ENCODE measurements around the gene STX1B. TPM values are rescaled to one million over a fixed set of nuclear protein-coding genes. Genes with fewer than 3 reads are reported as not detected.

STX1B gene
- total RNA-seq, 2 experiments from 2014 or later: 0.47 to 2.1 TPM

DNA sequence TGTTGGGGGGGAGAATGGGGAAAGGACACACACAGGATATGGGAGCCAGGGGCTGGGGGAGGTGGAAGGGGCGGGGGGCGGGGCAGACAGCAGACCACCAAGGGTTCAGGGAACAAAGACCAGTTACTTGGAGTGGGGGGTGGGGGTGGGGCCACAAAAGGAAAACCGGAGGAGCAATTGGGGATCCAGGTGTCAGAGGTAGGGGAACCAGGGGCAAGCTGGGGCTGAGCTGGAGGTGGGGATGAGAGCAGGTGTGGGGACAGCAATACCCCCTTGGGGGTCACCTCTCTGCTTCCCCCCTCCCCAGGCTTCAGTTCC lies 62.9 kb downstream of the STX1B start:
- Histone ChIP-seq H3K4me1 (ENCODE audit: insufficient read depth, low read length, poor library complexity, severe bottlenecking) (peaks cover 24% of the 10 kb centered on the region), H2AFZ (ENCODE audit: low read length) (no peak overlapping the region), H3K27ac (ENCODE audit: low read depth, low read length, poor library complexity, severe bottlenecking) (no peak overlapping the region), H3K79me2 (ENCODE audit: insufficient read depth, low read depth, low read length) (no peaks in the 10 kb centered on the region), H3K4me2 (ENCODE audit: low read length) (no peak overlapping the region), H3K9me2 (ENCODE audit: insufficient read depth, low read length) (no peaks in the 10 kb centered on the region), H4K20me1 (ENCODE audit: insufficient read depth, low read length) (no peaks in the 10 kb centered on the region), H3K36me3 (ENCODE audit: insufficient read depth, low read length) (peaks cover 21% of the 10 kb centered on the region), H3K4me3 (ENCODE audit: low read depth, low read length, poor library complexity, severe bottlenecking) (no peak overlapping the region), H3K9me3 (ENCODE audit: low read length) (no peaks in the 10 kb centered on the region)
- BruUV-seq (replicated peaks): no TSS peak
- no peak for DNase-seq (ENCODE audit: low spot score)
- ChIA-PET CTCF (ENCODE audit: unreplicated experiment) (no interaction called here), POLR2A (no interaction called here)
- intact Hi-C loops (cut with micrococcal nuclease; ENCODE audit: unreplicated experiment): no loop called here
- TF ChIP-seq EZH2phosphoT487 (IDR thresholded peaks at IDR 0.05; ENCODE audit: borderline replicate concordance, low read depth, low read length): no peak

DNA sequence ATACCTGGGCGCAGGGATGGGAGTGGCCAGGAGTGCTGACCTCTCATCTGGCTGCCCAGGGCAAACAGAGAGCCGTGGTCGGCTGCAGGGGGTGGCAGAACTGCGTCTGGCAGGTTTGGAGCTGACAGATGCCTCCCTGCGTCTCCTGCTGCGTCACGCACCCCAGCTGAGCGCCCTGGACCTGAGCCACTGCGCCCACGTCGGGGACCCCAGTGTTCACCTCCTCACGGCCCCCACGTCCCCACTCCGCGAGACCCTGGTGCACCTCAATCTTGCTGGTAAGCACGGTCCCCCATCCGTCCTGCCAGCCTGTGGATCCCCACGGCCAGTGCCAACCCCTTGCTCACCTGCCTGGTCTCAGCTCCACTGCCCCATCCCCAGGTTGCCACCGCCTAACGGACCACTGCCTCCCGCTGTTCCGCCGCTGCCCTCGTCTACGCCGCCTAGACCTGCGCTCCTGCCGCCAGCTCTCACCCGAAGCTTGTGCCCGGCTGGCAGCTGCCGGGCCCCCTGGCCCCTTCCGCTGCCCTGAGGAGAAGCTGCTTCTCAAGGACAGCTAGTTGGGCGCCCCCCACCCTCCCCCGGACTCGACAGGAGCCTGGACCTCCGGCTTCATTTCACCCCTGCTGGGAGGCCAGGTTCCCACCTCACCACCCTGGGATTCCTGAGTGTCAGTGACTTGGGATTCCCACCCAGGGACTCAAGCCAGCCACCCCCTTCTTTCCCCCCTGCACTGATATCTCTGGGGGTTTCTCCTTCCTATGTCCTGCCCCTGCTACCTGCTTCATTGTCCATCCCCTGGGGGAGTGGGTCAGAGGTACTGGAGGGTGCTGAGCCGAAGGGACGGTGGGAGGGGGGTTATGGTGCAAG lies 63.5 kb downstream of the STX1B start:
- no peaks in the 10 kb centered on the region for H3K79me2 ChIP-seq (ENCODE audit: insufficient read depth, low read depth, low read length)
- no peak overlapping the region for H3K4me3 ChIP-seq (ENCODE audit: low read depth, low read length, poor library complexity, severe bottlenecking)
- no peak for TF ChIP-seq EZH2phosphoT487 (IDR thresholded peaks at IDR 0.05; ENCODE audit: borderline replicate concordance, low read depth, low read length)
- TF ChIP-seq, protein P1, sequence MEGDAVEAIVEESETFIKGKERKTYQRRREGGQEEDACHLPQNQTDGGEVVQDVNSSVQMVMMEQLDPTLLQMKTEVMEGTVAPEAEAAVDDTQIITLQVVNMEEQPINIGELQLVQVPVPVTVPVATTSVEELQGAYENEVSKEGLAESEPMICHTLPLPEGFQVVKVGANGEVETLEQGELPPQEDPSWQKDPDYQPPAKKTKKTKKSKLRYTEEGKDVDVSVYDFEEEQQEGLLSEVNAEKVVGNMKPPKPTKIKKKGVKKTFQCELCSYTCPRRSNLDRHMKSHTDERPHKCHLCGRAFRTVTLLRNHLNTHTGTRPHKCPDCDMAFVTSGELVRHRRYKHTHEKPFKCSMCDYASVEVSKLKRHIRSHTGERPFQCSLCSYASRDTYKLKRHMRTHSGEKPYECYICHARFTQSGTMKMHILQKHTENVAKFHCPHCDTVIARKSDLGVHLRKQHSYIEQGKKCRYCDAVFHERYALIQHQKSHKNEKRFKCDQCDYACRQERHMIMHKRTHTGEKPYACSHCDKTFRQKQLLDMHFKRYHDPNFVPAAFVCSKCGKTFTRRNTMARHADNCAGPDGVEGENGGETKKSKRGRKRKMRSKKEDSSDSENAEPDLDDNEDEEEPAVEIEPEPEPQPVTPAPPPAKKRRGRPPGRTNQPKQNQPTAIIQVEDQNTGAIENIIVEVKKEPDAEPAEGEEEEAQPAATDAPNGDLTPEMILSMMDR (conservative IDR thresholded peaks at IDR 0.05; ENCODE audit: low read length): no peak
- no peaks in the 10 kb centered on the region for H3K9me2 ChIP-seq (ENCODE audit: insufficient read depth, low read length)
- H3K9me3 ChIP-seq (ENCODE audit: low read length): no peaks in the 10 kb centered on the region
- no peak overlapping the region for H2AFZ ChIP-seq (ENCODE audit: low read length)
- H4K20me1 ChIP-seq (ENCODE audit: insufficient read depth, low read length): no peaks in the 10 kb centered on the region
- intact Hi-C loops (cut with micrococcal nuclease; ENCODE audit: unreplicated experiment): no loop called here
- ChIA-PET POLR2A (interaction anchor here (0.6 kb wide), 1 partner anchor 233 kb away, joined by 3 read pairs; the partner anchor contains the start of gene FUS), CTCF (ENCODE audit: unreplicated experiment) (interaction anchor here (0.6 kb wide), 1 partner anchor 179 kb away, joined by 3 read pairs; no protein-coding TSS in a partner anchor)
- H3K36me3 ChIP-seq (ENCODE audit: insufficient read depth, low read length): peaks cover 26% of the 10 kb centered on the region
- H3K4me2 ChIP-seq (ENCODE audit: low read length): no peak overlapping the region
- peaks cover 29% of the 10 kb centered on the region for H3K4me1 ChIP-seq (ENCODE audit: insufficient read depth, low read length, poor library complexity, severe bottlenecking)
- DNase-seq (ENCODE audit: low spot score): no peak
- no peak overlapping the region for H3K27ac ChIP-seq (ENCODE audit: low read depth, low read length, poor library complexity, severe bottlenecking)
- no TSS peak for BruUV-seq (replicated peaks)

DNA sequence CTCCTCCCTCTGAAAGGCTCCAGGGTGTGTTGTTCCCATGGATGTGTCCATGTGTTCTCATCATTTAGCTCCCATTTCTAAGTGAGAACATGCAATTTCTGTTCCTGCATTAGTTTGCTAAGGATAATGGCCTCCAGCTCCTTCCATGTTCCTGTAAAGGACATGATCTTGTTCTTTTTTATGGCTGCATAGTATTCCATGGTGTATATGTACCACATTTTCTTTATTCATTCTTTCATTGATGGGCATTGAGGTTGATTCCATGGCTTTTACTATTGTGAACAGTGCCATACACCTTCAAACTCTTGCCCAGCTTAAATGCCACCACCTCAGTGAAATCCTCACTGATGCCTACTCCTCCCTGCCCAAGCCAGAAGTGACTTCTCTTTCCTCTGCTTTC lies 66.1 kb downstream of the STX1B start:
- ChIA-PET CTCF (ENCODE audit: unreplicated experiment) (interaction anchor here (0.6 kb wide), 1 partner anchor 21 kb away, joined by 3 read pairs; the partner anchor contains the start of gene FBXL19), POLR2A (interaction anchor here (0.6 to 1.0 kb wide), 2 partner anchors 10 to 73 kb away, joined by 3 read pairs; no protein-coding TSS in a partner anchor)
- no peak overlapping the region for H2AFZ ChIP-seq (ENCODE audit: low read length)
- DNase-seq (ENCODE audit: low spot score): no peak
- no peak overlapping the region for H3K27ac ChIP-seq (ENCODE audit: low read depth, low read length, poor library complexity, severe bottlenecking)
- intact Hi-C loops (cut with micrococcal nuclease; ENCODE audit: unreplicated experiment): no loop called here
- no peak overlapping the region for H3K4me2 ChIP-seq (ENCODE audit: low read length)
- TF ChIP-seq EZH2phosphoT487 (IDR thresholded peaks at IDR 0.05; ENCODE audit: borderline replicate concordance, low read depth, low read length): no peak
- TF ChIP-seq, protein P1 (conservative IDR thresholded peaks at IDR 0.05; ENCODE audit: low read length): no peak
- peaks cover 21% of the 10 kb centered on the region for H3K4me1 ChIP-seq (ENCODE audit: insufficient read depth, low read length, poor library complexity, severe bottlenecking)
- no peaks in the 10 kb centered on the region for H3K9me3 ChIP-seq (ENCODE audit: low read length)
- H4K20me1 ChIP-seq (ENCODE audit: insufficient read depth, low read length): no peaks in the 10 kb centered on the region
- no peaks in the 10 kb centered on the region for H3K79me2 ChIP-seq (ENCODE audit: insufficient read depth, low read depth, low read length)
- H3K4me3 ChIP-seq (ENCODE audit: low read depth, low read length, poor library complexity, severe bottlenecking): no peak overlapping the region
- no TSS peak for BruUV-seq (replicated peaks)
- peaks cover 26% of the 10 kb centered on the region for H3K36me3 ChIP-seq (ENCODE audit: insufficient read depth, low read length)
- H3K9me2 ChIP-seq (ENCODE audit: insufficient read depth, low read length): no peaks in the 10 kb centered on the region
